ENCODE data around the gene MAP1LC3B.

MAP1LC3B gene

GRCh38 chr16:87352818-87353217 lies 39.3 kb upstream of the MAP1LC3B start:
- no peaks in the 10 kb centered on the region for H3K79me2 ChIP-seq (ENCODE audit: insufficient read depth, low read length)
- no peak overlapping the region for H3K27ac ChIP-seq (ENCODE audit: low read depth, low read length, poor library complexity, severe bottlenecking)
- H3K4me1 ChIP-seq (ENCODE audit: insufficient read depth, low read length, severe bottlenecking): no peaks in the 10 kb centered on the region
- no peak overlapping the region for H3K4me3 ChIP-seq (ENCODE audit: low read depth, low read length, poor library complexity, severe bottlenecking)
- H3K27me3 ChIP-seq (ENCODE audit: insufficient read depth, low read length): no peaks in the 10 kb centered on the region
- H3K36me3 ChIP-seq (ENCODE audit: insufficient read depth, low read length): peaks cover 9% of the 10 kb centered on the region; the same call in 1 of the 2 replicates
- no peaks in the 10 kb centered on the region for H4K20me1 ChIP-seq (ENCODE audit: insufficient read depth, low read length)
- H3K9ac ChIP-seq (ENCODE audit: low read length): no peak overlapping the region
- H3F3A ChIP-seq (ENCODE audit: insufficient read depth, low read length): no peaks in the 10 kb centered on the region
- H3K9me3 ChIP-seq (ENCODE audit: low read length): no peaks in the 10 kb centered on the region
- H3K9me2 ChIP-seq (ENCODE audit: low read depth, low read length): no peaks in the 10 kb centered on the region
- no peak overlapping the region for H2AFZ ChIP-seq (ENCODE audit: low read length)
- TF ChIP-seq, protein P1, sequence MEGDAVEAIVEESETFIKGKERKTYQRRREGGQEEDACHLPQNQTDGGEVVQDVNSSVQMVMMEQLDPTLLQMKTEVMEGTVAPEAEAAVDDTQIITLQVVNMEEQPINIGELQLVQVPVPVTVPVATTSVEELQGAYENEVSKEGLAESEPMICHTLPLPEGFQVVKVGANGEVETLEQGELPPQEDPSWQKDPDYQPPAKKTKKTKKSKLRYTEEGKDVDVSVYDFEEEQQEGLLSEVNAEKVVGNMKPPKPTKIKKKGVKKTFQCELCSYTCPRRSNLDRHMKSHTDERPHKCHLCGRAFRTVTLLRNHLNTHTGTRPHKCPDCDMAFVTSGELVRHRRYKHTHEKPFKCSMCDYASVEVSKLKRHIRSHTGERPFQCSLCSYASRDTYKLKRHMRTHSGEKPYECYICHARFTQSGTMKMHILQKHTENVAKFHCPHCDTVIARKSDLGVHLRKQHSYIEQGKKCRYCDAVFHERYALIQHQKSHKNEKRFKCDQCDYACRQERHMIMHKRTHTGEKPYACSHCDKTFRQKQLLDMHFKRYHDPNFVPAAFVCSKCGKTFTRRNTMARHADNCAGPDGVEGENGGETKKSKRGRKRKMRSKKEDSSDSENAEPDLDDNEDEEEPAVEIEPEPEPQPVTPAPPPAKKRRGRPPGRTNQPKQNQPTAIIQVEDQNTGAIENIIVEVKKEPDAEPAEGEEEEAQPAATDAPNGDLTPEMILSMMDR (IDR thresholded peaks at IDR 0.05; ENCODE audit: low read length): no peak
- no peak for TF ChIP-seq EZH2 (IDR thresholded peaks at IDR 0.05; ENCODE audit: borderline replicate concordance, low read length)
- H3K4me2 ChIP-seq (ENCODE audit: low read length): no peak overlapping the region

DNA sequence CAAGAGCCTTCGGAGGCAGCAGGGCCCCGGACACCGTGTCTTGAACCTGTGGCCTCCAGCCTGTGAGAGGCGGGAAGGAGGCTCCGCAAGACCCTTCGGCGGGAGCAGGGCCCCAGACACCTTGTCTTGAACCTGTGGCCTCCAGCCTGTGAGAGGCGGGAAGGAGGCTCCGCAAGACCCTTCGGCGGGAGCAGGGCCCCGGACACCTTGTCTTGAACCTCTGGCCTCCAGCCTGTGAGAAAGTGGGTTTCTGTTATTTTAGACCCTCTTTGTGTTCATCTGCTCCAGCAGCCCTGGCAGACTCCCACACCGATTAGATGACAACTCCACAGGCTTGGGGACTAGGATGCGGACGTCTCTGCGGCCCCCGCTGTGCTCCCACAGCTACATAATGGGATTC lies 38.5 kb upstream of the MAP1LC3B start:
- no peaks in the 10 kb centered on the region for H3K27me3 ChIP-seq (ENCODE audit: insufficient read depth, low read length)
- no peaks in the 10 kb centered on the region for H3K9me2 ChIP-seq (ENCODE audit: low read depth, low read length)
- TF ChIP-seq, protein P1 (IDR thresholded peaks at IDR 0.05; ENCODE audit: low read length): no peak
- TF ChIP-seq EZH2 (IDR thresholded peaks at IDR 0.05; ENCODE audit: borderline replicate concordance, low read length): no peak
- no peak overlapping the region for H3K9ac ChIP-seq (ENCODE audit: low read length)
- H3K27ac ChIP-seq (ENCODE audit: low read depth, low read length, poor library complexity, severe bottlenecking): no peak overlapping the region
- no peaks in the 10 kb centered on the region for H4K20me1 ChIP-seq (ENCODE audit: insufficient read depth, low read length)
- no peak overlapping the region for H3K4me3 ChIP-seq (ENCODE audit: low read depth, low read length, poor library complexity, severe bottlenecking)
- no peaks in the 10 kb centered on the region for H3K79me2 ChIP-seq (ENCODE audit: insufficient read depth, low read length)
- H3K4me1 ChIP-seq (ENCODE audit: insufficient read depth, low read length, severe bottlenecking): no peaks in the 10 kb centered on the region
- no peaks in the 10 kb centered on the region for H3K9me3 ChIP-seq (ENCODE audit: low read length)
- H2AFZ ChIP-seq (ENCODE audit: low read length): no peak overlapping the region
- peaks cover 14% of the 10 kb centered on the region; the same call in 1 of the 2 replicates for H3K36me3 ChIP-seq (ENCODE audit: insufficient read depth, low read length)
- H3K4me2 ChIP-seq (ENCODE audit: low read length): no peak overlapping the region
- H3F3A ChIP-seq (ENCODE audit: insufficient read depth, low read length): no peaks in the 10 kb centered on the region

DNA sequence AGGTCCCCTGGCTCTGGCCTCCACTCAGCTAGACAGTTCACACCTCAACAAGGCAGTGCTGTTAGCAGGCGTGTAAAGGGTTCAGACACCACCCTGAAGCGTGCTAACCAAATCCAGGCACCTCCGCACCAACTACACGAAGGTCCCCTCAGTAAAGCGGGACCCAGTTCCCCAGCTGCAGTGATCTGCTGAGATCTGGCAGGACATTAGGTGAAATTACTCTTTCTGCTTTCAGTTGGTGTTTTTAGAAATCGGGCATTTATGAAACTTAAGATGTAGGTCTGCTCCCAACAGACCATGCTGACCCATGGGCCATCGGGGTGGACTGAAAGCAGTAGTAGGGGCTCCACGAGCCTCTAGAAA lies 35.7 kb upstream of the MAP1LC3B start:
- no peak overlapping the region for H3K9ac ChIP-seq (ENCODE audit: low read length)
- H3K4me1 ChIP-seq (ENCODE audit: insufficient read depth, low read length, severe bottlenecking): no peaks in the 10 kb centered on the region
- H3K9me2 ChIP-seq (ENCODE audit: low read depth, low read length): no peaks in the 10 kb centered on the region
- no peaks in the 10 kb centered on the region for H3K79me2 ChIP-seq (ENCODE audit: insufficient read depth, low read length)
- H3K27ac ChIP-seq (ENCODE audit: low read depth, low read length, poor library complexity, severe bottlenecking): no peak overlapping the region
- H3K9me3 ChIP-seq (ENCODE audit: low read length): no peaks in the 10 kb centered on the region
- no peak overlapping the region for H2AFZ ChIP-seq (ENCODE audit: low read length)
- no peaks in the 10 kb centered on the region for H3K27me3 ChIP-seq (ENCODE audit: insufficient read depth, low read length)
- H4K20me1 ChIP-seq (ENCODE audit: insufficient read depth, low read length): no peaks in the 10 kb centered on the region
- H3K4me2 ChIP-seq (ENCODE audit: low read length): no peak overlapping the region
- H3K4me3 ChIP-seq (ENCODE audit: low read depth, low read length, poor library complexity, severe bottlenecking): no peak overlapping the region
- TF ChIP-seq, protein P1 (IDR thresholded peaks at IDR 0.05; ENCODE audit: low read length): no peak
- no peak for TF ChIP-seq EZH2 (IDR thresholded peaks at IDR 0.05; ENCODE audit: borderline replicate concordance, low read length)
- H3F3A ChIP-seq (ENCODE audit: insufficient read depth, low read length): no peaks in the 10 kb centered on the region
- H3K36me3 ChIP-seq (ENCODE audit: insufficient read depth, low read length): peaks cover 35% of the 10 kb centered on the region

Data from OCI-LY1 (cell line).